OCI-M2 (cell line): ENCODE results near the gene FOXP1.

ENCODE experiments used
- DNase-seq: peaks from one replicate; lab custom pipeline; 2025; ENCODE audit not compliant: unreplicated experiment; lab: John Stamatoyannopoulos, UW

FOXP1 gene

GRCh38 chr3:71565316-71565715 lies 18.2 kb downstream of the FOXP1 start:
- no peak for DNase-seq

- DNase-seq: no peak
Observed at GRCh38 chr3:71564361-71564760, 19.2 kb downstream of the FOXP1 start.

- DNase-seq: no peak
Observed at GRCh38 chr3:71563827-71564226, 19.7 kb downstream of the FOXP1 start.

- DNase-seq: no peak
Observed at GRCh38 chr3:71562938-71563337, 20.6 kb downstream of the FOXP1 start.

- no peak for DNase-seq
Observed at GRCh38 chr3:71560665-71561064, 22.9 kb downstream of the FOXP1 start.

GRCh38 chr3:71559578-71560162 lies 23.9 kb downstream of the FOXP1 start:
- DNase-seq: no peak

- no peak for DNase-seq
Observed at GRCh38 chr3:71559021-71559420, 24.5 kb downstream of the FOXP1 start.

GRCh38 chr3:71554649-71555048 lies 28.9 kb downstream of the FOXP1 start:
- no peak for DNase-seq

- DNase-seq: no peak
Observed at GRCh38 chr3:71551311-71551919, 32.1 kb downstream of the FOXP1 start.

GRCh38 chr3:71549951-71550350 lies 33.6 kb downstream of the FOXP1 start:
- no peak for DNase-seq

- no peak for DNase-seq
Observed at GRCh38 chr3:71548705-71549384, 34.7 kb downstream of the FOXP1 start.

GRCh38 chr3:71547249-71548198 lies 36.0 kb downstream of the FOXP1 start:
- no peak for DNase-seq

GRCh38 chr3:71546821-71547220 lies 36.7 kb downstream of the FOXP1 start:
- DNase-seq: no peak

GRCh38 chr3:71545330-71545729 lies 38.2 kb downstream of the FOXP1 start:
- no peak for DNase-seq

GRCh38 chr3:71543371-71544016 lies 40.0 kb downstream of the FOXP1 start:
- DNase-seq: no peak

- DNase-seq: no peak
Observed at GRCh38 chr3:71542521-71543370, 40.8 kb downstream of the FOXP1 start.

GRCh38 chr3:71541313-71541712 lies 42.2 kb downstream of the FOXP1 start:
- DNase-seq: no peak

- DNase-seq: no peak
Observed at GRCh38 chr3:71537211-71537611, 46.3 kb downstream of the FOXP1 start.

- DNase-seq: no peak
Observed at GRCh38 chr3:71536376-71536965, 47.1 kb downstream of the FOXP1 start.

GRCh38 chr3:71533588-71533987 lies 49.9 kb downstream of the FOXP1 start:
- DNase-seq: no peak
